ENCODE measurements around the gene GATC. TPM values are rescaled to one million over a fixed set of nuclear protein-coding genes. Genes with fewer than 3 reads are reported as not detected.

The GATC gene
- total RNA-seq, 1 donor from 2014 or later = 29.3 TPM

DNA sequence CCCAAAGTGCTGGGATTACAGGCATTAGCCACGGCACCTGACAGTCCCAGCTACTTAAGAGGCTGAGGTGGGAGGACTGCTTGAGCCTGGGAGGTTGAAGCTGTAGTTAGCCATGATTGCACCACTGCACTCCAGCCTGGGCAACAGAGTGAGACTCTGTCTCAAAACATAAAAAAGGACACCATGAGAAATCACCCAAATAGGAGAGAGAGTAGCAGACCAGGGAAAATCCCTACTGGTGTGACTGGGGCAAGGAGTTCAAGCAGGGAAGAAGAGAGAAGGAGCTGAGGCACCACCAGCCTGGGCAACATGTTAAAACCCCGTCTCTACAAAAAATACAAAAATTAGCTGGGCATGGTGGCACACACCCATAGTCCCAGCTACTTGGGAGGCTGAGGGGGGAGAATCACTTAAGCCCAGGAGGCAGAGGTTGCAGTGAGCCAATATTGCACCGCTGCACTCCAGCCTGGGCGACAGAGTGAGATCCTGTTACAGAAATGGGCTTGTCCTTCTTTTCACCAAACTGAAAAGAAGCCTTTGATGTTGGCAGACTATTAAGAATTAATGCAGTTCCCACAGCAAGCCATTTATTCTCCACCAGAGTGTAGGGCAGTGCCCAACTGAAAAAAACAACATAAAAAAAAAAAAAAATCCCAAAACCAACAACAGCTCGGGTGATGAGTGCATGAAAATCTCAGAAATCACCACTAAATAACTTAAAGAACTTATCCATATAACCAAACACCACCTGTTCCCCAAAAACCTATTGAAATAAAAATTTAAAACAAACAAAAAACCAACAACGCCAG, 27.8 kb downstream of the GATC start:
- no peak for TF ChIP-seq CTCF (IDR thresholded peaks at IDR 0.05)
- intact Hi-C loops (cut with DNase I) = no loop called here
- Histone ChIP-seq H3K27ac (no peak overlapping the region), H3K9me3 (no peaks in the 10 kb centered on the region), H3K4me1 (peaks cover 6% of the 10 kb centered on the region), H3K4me3 (no peak overlapping the region), H3K36me3 (no peaks in the 10 kb centered on the region), H3K27me3 (no peaks in the 10 kb centered on the region)
- no peak for DNase-seq
- ATAC-seq = no peak

DNA sequence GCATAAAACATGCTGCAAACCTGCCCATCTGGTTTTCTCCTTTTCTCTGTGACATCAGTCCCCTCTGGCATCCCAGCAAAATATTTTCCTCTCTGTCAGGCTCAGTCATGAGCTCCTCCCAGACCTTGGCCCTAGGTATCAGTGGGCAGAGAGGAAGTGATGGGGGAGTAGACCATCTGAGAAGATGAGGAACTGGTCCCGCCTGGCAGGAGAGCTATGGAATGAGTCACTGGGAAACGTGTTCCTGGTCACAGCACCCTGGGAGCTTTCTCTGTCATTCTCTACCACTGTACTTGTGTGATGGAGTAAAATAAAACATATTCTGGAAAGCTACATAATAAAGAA, 28.3 kb downstream of the GATC start:
- no peak overlapping the region for H3K27ac ChIP-seq
- no peak for DNase-seq

DNA sequence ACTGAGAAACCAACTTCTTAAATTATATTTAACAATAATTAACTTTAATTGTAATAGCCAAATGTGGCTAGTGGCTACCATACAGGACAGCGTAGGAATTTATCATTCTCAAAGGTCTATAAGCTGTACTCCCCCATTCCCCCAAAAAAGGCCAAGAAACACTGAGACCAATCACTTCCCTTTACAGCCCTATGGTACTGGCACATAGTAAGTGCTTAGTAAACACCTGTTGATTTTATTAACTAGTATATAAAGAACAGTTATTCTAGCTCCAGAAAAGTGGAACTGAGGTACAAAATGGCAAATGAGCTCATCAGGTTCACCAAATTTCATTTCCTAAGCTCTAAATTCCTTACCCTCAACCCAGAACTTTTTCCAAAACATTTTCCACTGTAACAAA, 29.4 kb downstream of the GATC start:
- no peak overlapping the region for H3K4me3 ChIP-seq
- no peak overlapping the region for H3K27ac ChIP-seq
- no peaks in the 10 kb centered on the region for H3K9me3 ChIP-seq
- intact Hi-C loops (cut with DNase I) = no loop called here
- H3K4me1 ChIP-seq = no peaks in the 10 kb centered on the region
- no peak for TF ChIP-seq CTCF (IDR thresholded peaks at IDR 0.05)
- H3K27me3 ChIP-seq = no peaks in the 10 kb centered on the region
- no peaks in the 10 kb centered on the region for H3K36me3 ChIP-seq
- DNase-seq = no peak
- no peak for ATAC-seq

More for the DNA sequence above, 28.3 kb downstream of the GATC start:
- Histone ChIP-seq H3K9me3 (no peaks in the 10 kb centered on the region), H3K4me3 (no peak overlapping the region), H3K27me3 (no peaks in the 10 kb centered on the region), H3K36me3 (no peaks in the 10 kb centered on the region), H3K4me1 (peaks cover 6% of the 10 kb centered on the region)
- intact Hi-C loops (cut with DNase I) = no loop called here
- peak; percentile 66 for ATAC-seq
- TF ChIP-seq CTCF (IDR thresholded peaks at IDR 0.05) = no peak

DNA sequence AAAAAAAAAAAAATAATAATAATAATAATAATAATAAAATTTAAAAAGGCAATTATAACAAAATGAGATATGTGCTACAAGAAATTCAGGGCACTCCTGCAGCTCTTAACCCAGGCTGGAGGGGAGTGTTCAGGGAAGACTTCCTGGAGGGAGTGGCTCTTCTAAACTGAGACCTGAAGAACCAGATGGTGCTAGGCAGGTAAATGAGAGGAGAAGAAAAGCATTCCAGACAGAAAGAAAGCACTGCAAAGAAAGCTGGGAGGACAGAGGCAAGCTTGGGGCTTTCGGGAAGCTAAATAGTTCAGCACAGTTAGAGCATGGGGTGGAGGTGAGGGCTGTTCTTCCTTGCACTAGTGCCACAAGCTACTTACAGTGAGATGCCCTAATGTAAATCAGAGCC, 33.2 kb downstream of the GATC start:
- ATAC-seq (no peak), DNase-seq (no peak)
- TF ChIP-seq CTCF (IDR thresholded peaks at IDR 0.05) = no peak
- Histone ChIP-seq H3K4me1 (no peaks in the 10 kb centered on the region), H3K36me3 (no peaks in the 10 kb centered on the region), H3K27me3 (no peaks in the 10 kb centered on the region), H3K27ac (no peak overlapping the region), H3K4me3 (no peak overlapping the region), H3K9me3 (no peaks in the 10 kb centered on the region)
- intact Hi-C loops (cut with DNase I) = no loop called here

DNA sequence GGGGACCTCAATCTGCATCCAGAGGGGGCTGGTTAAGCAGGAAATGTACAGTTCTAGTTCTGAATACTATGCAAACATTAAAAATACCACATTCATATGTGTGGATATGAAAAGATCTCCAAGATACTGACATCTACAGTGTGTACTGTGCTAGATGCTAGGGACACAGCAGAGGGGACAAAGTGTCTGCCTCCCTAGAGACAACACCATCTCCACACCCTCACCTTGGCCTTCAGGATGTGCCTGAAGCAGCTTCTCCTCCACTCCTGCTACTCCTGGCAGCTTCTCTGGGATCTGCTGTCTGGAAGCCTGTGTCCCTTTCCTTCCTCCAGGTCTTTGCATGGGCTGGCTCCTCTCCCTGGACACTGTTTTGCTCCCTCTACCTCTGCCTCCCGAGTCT, 34.0 kb downstream of the GATC start:
- no peak for TF ChIP-seq CTCF (IDR thresholded peaks at IDR 0.05)
- Histone ChIP-seq H3K27ac (peak overlapping the region; percentile 42), H3K9me3 (no peaks in the 10 kb centered on the region), H3K4me1 (no peaks in the 10 kb centered on the region), H3K4me3 (no peak overlapping the region), H3K27me3 (no peaks in the 10 kb centered on the region), H3K36me3 (no peaks in the 10 kb centered on the region)
- no peak for ATAC-seq
- intact Hi-C loops (cut with DNase I) = no loop called here
- DNase-seq = no peak
